Measurements from ENCODE around the gene RNASE13.
A peak's percentile ranks its signal among the peaks of the same experiment; 100 is the strongest.
"Not testable (repeated sequence)": the region's sequence is repeated elsewhere in the genome, so short reads cannot be mapped to it uniquely, and the experiment has no call there.

Gene RNASE13

DNA sequence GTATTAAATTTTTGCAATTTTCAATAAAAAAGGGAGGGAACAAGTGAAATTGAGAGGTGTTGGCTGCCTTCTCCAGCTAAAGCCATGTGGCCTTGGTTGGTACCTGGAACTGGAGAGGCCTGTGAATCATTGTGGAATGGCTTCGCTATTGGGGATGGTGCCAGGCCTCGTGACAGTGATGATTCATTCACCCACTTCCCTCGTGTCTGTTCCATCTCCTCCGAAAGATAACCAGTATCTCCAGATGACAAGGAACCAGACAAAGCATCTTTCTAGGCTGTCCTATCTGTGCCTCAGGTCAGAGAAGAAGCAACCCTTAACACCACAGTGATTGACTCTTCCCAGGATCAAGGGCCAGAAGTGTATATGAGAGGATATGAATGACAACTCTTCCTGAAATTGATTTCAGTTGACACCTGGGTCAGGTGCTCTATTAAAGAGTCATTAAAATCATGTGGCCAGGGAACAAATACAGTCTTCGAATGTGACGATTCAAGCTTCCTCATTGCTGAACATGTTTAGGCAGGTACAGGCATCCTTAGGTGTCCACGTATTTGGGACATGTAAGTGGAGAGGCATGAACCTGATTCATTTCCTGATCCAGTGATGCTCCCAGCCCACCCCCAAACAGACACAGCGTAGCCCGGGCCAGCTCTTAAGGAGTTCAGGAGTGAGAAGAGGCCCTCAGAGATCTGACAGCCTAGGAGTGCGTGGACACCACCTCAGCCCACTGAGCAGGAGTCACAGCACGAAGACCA, 7.2 kb upstream of the RNASE13 start, which contains the start of gene RNASE7:
Gene RNASE7, plus strand, starts transcription at position 687 of the 758 bp plus-strand sequence. CDS start 631 bp downstream, outside the sequence.
- no peak for DNase-seq (ENCODE audit: low read depth)

DNA sequence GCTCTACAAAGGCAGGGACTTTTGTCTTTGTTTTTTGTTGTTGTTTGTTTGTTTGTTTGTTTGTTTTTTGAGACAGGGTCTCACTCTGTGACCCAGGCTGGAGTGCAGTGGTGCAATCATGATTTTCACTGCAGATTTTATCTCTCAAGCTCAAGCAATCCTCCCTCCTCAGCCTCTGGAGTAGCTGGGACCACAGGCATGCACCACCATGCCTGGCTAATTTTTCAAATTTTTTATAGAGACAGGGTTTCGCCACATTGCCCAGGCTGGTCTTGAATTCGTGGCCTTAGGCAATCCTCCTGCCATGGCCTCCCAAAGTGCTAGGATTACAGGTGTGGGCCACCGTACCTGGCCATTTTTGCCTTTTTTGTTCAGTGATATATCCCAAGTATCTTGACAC, 6.3 kb upstream of the RNASE13 start:
- DNase-seq (ENCODE audit: low read depth): not testable (repeated sequence)

DNA sequence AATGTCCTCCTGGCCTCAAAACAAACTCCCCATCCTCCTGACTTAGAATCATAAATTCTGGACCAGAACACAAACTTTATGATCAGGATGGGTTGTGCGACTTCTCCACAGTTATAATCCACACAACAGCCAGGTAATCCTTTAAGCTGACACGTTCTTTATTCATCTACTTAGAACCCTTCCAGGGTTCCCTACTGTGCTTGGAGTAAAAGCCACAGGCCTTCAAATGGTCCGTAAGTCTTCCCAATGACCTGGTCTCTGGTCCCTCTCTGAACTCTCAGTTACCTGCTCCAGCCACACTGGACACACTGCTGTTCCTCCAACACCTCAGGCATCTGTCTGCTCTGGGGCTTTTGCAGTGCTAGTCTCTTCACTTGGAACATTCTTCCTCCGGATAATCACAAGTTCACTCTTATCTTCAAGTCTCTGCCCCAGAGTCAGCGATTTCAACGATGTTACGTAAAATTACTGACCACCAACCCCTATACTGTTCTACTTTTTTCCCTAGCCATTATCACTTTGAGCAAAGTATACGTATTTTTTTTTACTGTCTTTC, 5.8 kb upstream of the RNASE13 start:
- DNase-seq (ENCODE audit: low read depth): no peak

DNA sequence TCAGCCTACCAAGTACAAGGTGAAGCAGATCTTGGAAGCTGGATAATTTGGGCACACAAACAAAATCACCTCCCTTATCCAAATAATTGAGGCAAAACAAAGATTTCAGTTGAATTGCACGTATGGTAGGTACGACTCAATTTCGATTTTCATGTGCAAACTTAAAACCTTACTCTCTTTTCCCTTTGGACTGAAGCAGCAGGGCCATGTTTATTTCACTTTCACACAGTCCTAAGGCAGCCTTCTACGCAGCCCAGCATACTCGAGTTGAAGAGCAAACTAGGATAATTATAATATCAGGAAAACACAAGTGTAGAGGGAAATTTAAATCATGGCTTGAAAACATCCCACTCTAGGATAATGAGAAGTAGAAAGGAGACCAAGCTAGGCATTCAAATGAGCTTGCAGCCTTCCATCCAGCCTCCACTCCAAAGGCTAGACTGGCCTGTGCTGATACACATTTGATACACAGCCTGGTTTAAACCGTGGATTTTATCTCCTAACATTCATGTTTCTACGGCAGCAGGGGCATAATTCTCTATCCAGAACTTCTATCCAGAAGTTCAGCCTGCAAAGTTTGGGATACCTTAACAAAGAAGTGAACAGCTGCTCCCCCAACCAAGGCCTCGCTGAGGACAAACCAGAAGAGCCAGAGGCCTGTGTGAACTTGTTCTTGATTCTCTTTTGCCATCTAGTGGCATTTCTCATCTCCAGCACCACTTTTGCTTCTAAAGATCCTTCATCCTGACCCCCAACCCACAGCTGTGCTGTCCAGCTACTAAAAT, 5.2 kb upstream of the RNASE13 start:
- no peak for DNase-seq (ENCODE audit: low read depth)

- no peak for DNase-seq (ENCODE audit: low read depth)
These were observed 4.1 kb upstream of the RNASE13 start for GRCh38 chr14:21038441-21039422.

DNA sequence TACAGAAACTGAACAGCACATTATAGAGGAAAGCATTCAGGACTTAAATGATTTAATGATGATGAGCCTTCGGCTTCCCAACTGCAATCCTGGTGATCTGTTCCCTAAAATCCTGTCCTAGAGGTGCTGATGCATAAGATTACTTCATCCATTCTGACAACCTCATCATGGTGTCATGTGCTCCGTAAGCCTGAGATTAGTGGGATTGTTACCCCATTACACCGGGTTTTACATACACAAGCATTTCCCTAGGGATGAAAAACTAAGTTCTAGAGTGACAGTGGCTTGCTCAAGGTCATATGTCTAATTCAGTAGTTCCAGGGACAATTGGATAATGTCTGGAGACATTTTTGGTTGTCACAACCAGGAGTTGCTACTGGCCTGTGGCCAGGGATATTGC, 2.5 kb upstream of the RNASE13 start:
- DNase-seq (ENCODE audit: low read depth): no peak

DNA sequence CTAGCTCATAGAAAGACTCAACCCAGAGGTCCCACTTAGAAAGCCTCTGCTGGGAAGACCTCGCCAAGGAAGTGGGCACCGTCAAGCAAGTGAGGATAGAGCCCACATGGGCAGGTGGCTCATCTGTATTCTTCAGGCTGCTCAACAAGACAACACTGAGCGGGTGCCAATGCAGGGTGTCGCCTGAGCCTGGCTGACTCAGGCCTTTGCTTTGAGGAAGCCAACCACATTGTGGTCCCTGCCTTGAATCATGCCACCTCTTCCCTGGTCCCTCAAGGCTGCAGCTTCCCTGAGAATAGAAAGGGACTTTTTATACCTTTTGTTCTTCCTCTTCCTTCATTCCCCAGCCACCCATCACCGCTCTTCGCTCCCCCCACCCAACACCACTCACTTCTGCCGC, 2.1 kb upstream of the RNASE13 start:
- no peak for DNase-seq (ENCODE audit: low read depth)

DNA sequence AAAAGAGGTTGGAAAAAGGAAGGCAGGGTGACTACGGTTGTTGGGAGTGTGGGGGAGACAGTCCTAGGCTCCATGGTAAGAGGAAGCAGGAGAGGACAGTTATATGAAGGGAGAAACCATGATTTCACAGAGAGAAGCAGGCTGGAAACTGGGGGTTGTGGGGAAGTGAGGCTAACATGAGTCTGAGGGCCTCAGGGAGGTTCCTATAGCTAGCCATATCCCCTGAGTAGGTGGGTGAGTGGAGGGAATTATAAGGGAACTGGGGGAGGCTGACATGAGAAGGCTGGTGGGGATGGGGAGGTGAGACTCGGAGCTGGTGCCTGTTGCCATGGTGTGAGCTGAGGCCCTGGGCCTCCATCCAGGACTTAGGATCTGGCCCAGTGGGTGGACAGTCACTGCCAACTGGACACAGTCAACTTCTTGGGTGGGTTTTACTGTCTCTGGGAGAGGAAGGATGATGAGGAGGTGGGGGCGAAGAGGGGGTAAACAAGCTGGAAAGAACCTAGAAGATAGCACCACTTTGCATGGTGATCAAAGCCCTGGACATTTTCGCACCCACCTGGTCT, 1.4 kb downstream of the RNASE13 start:
- DNase-seq (ENCODE audit: low read depth): no peak

DNA sequence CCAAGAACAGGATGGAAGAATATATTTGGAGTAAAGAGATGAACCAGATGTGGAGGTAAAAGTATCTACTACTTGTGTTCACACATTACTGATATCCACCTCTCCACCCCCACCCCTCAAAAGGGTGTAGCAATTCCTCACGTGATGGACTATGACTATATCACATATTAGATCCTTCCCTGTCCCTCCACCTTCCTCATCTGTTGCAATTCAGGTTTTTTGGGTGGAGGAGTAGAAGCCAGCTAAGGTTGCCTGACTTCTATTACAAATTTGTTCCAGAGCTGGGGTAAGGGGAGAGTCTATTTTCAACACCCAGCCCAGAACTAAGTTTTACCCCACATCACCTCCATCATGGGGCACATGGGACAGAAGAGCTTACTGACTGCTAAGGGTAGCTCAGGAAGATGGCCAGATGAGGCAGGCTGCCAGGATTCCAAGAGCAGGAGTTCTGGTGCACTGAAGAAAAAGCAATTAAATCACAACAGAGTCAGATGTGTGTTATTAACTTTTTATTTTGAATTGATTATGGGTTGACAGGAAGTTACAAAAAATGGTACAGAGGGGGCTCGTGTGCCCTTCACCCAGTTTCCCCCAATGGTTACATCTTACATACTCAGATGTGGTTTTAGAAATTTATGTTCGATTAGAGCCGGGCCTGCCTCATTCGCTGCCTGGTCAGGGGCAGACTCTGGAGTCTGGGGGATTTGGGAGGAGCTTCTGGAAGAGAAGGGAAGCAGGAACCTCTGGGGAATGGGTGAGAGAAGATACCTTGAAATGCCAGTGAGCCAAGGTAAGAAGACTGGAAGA, 2.1 kb downstream of the RNASE13 start:
- DNase-seq (ENCODE audit: low read depth): no peak

DNA sequence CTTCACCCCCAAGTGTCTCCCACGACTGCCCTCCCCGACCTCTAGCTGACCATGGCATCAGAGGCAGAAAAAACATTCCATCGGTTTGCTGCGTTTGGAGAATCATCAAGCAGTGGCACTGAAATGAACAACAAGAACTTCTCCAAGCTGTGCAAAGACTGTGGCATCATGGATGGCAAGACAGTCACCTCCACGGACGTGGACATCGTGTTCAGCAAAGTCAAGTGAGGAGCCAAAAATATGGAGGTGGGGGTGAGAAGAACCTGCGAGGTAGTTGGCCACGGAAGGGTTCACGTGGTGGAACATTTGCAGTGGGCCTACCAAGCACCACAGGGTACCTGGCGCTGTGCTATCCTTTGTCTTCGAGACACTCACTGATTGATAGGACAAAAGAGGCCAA, 4.1 kb downstream of the RNASE13 start:
- no peak for DNase-seq (ENCODE audit: low read depth)

DNA sequence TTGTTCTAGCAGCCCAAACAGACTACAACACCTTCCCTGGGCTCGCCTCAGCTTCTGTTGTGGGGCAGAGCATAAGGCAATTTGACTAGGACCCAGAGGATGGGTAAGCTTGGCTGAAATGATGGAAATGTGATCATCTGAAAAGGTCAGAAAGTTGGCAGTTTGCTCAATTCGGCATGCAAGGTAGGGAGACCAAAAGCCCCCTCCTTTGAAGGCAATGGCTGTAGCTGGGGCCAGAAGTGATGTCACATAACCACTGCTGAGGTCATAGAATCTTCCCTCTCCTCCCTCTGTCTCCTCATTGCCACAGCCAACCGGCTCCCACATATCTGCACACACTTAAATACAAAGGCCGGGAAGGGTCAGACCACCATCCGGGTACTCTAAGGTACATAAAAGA, 4.7 kb downstream of the RNASE13 start, which contains the start of gene TPPP2:
Gene TPPP2, plus strand, starts transcription at position 301 of the 400 bp plus-strand sequence. CDS start 365 bp downstream, outside the sequence.
- DNase-seq (ENCODE audit: low read depth): no peak

DNA sequence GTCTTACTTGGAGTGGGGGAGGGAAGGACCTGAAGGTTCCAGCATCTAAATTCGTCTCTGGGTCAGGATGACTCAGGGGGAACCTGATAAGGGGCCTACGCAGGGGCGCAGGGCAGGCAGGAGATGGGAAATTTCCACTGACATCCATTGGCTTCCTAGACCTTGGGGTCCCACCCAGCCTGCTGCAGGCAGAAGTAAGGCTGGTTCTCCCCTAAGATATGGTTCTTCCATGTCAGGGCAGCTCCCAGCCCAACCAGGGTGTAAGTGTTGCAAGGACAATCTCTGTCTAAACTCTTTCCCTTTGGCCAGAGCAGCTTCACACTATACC, 7.7 kb downstream of the RNASE13 start:
- no peak for DNase-seq (ENCODE audit: low read depth)

DNA sequence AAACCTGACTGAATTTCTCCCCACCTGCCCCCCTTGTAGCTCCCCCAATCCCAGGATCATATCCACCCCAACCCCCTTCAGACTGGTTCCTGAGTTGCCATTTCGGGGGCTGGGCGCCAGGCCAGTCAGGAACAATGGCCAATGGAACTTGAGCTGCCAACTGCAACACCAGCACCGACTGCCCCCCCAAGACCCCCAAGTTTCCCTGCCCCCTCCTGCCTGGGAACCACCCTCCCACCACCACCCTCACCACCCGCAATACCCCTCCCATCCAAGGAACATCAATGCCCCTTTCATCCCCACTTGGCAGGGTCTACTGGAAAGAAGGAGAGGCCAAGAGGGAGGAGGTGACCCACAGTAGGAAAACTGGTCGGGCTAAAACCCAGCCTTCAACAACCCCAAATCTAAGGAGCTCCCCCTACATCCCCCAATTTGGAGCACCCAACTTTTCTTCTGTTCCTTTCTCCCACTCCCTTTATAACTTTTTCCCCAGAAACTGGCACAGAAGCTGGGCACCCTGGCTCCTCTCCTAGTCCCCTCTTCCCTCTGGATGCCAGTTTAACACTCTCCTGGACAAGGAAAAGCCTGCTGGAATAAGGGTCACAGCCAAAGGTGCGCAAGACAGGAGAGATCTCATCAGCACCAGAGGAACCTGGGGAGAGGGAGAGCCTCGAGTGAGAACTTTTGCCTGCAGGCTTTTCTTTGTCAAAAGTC, 8.2 kb downstream of the RNASE13 start:
- DNase-seq (ENCODE audit: low read depth): no peak

- DNase-seq (ENCODE audit: low read depth): no peak
These were observed 9.0 kb downstream of the RNASE13 start for GRCh38 chr14:21025371-21026273.

GRCh38 chr14:21024585-21025370, 9.8 kb downstream of the RNASE13 start, which contains the start of gene NDRG2:
Gene NDRG2 (minus strand): TSS chr14:21025061. CDS start chr14:21023315, 1,746 bp downstream.
- peak; percentile 33 for DNase-seq (ENCODE audit: low read depth)

GRCh38 chr14:21023817-21024584, 10.6 kb downstream of the RNASE13 start:
- DNase-seq (ENCODE audit: low read depth): no peak

DNA sequence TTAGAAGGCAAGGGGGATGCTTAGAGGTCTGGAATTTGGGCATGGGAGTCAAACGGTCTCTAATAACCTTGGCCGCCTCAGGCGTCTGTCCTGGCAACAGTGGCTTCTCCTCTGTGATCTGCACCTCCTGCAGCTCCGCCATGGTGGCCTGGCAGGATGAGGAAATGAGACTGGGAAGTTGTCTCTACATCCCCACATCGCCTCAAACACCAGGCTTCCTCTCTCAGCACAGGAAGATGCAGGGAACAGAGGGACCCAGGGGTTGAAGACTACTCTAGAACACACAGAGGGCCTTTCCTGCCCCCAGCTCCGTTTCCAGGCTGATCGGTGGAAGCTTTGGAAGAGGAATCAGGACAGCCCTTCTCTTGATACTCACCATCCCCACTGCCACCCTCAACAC, 11.4 kb downstream of the RNASE13 start:
- no peak for DNase-seq (ENCODE audit: low read depth)

Measured in stimulated activated CD8-positive, alpha-beta memory T cell treated with anti-CD3 and anti-CD28 coated beads, Interleukin-7, amount 100 ng/mL, for 24 hours (primary cell).